ENCODE data around the gene FAM222B.
"Not testable (repeated sequence)": the region's sequence is repeated elsewhere in the genome, so short reads cannot be mapped to it uniquely, and the experiment has no call there.

FAM222B gene

DNA sequence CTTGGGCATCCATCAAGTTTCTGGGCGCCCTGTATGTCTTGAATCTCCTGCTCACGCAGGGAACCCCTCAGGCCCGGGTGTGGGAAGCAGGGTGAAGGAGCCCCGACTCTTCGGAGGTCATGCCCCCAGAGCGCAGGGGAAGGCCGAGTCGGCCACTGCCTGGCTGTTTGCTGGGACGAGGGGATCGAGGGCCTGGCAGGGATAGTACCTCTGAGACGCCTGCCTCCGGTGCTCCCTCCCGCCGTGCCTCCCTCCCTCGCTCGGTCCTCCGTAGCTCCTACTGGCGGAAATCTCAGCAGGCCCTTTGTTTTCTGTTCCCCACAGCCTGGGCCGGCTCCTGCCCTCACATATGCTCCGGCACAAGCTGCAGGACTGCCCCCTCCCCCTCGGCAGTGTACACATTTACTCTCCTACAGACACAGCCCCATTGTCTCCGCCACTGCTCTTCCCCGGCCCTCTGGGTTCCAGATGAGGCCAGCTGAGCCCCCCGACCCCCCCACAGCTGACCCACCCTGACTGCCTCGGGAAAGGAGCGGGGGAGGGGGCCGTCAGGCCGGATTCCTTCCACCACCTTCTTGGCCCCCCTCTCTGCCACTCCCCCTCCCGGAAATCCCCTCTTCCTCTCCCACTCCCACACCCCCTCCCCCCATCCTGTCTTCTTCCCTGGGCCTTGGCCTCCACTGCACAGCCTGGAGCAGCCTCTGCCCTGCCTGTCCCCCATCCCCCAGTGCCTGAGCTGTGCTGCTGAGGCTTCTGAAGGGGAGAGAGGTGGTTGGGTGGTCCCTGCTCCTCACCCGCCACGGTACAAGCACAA is 97.4 kb downstream of the FAM222B start:
- DNase-seq, result peak; percentile 49

GRCh38 chr17:28744104-28744971 is 98.3 kb downstream of the FAM222B start:
- DNase-seq, result peak; percentile 52

GRCh38 chr17:28743243-28744103 is 99.1 kb downstream of the FAM222B start, which contains the start of gene TRAF4:
TRAF4 (plus strand) TSS chr17:28744011; CDS start chr17:28744113, 102 bp downstream.
- peak; percentile 92 for DNase-seq

DNA sequence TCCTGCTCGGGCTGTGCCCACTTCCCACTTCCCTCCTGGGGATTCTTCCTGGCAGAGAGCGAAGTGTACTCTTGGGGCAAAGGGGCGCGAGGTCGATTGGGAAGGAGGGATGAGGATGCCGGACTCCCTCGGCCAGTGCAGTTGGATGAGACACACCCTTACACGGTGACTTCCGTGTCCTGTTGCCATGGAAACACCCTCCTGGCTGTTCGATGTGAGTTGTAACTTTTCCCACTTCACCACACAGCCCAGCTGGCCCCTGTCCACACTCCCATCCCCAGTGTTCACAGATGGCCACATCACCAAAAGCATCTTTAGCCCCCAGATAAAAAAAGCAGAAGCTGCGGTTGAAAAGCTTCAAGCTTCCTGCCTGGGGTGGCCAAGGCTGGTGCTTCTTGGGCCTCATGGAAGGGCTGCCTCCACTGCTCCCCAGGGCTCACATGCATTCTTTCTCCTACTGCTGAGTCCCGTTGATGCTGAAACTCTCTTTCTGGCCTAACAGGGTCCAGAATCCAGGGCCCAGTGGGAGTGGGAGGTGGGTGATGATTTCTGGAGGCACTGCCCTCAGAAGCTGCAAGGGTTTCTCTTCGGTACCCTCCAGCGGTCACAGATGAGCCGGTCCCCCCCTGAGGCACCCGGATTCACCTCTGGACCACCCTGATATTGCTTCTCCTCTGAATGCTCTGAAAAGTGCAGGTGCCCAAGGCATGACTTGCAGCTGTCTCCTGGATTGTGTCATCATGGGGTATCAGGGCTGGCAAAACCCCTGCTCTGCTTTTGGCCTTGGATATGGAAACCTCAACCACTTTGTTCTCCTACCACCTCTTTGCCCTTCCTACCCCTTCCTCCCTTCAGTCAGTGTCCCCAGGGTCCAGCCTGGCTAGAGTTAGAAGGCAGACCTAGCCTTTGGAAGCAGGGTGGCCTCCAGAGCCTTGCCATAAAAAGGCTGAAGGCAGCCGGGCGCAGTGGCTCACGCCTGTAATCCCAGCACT is 100.9 kb downstream of the FAM222B start:
- peak; percentile 95 for DNase-seq

DNA sequence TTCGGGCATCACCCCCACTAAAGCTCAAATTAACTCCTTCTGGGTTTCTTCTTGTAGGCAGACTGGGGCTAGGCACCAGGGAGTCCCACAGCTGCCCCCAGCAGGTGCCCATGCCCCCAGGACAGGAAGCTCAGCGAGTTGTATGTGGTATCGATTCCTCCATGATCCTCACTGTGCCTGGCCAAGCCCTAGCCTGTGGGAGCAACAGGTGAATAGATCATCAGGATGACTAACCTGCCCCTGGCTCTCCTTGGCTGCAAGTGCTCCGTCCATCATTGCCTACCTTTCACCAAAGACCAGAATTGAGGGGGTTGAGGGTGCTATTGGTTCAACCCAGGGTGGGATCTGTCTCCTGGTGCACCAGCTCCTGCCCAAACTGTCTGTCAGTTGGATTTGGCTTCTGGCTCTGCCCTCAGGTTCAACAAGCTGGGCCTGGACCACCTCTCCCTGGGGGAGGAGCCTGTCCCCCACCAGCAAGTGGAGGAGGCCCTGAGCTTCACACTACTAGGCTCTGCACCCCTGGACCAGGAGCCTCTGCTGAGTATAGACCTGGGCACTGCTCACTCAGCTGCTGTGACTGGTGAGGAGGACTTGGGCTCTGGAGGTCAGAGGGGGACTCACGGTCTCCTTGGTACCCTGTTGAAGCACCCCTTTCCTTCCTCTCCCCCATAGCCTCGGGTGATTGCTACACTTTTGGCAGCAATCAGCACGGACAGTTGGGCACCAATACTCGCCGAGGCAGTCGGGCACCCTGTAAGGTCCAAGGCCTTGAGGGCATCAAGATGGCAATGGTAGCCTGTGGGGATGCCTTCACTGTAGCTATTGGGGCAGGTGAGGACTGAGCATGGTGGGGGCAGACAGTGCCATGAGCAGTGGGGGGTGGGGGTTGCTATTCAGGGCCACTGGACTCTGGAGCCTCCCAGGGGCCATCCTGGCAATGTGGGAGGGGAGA is 101.9 kb downstream of the FAM222B start:
- no peak for DNase-seq

DNA sequence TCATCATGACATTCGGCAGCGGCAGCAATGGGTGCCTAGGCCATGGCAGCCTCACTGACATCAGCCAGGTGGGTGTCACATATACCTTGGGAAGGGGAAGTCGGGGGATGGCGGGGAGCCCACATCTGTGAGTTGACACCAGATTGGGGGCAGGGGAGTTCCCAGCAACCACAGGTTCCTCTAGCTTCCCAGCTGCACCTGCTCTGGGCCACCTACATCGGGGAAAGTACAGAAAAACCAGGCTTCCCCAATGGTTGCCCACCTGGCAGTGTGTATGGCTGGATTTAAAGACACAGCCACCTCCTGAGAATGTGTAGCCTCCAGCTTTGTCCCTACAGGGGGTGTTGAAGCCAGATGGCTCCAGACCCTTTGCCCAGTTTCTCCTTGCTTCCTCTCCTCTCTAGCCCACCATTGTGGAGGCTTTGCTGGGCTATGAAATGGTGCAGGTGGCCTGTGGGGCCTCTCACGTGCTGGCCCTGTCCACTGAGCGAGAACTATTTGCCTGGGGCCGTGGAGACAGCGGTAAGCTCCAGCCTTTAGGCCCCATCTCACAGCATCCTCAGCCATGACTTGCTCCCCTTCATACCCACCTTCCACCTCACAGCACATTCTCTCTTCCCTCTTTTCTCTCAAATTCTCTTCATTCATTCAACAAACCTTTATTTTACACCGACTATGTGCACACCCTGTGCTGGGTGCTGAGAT is 103.8 kb downstream of the FAM222B start:
- no peak for DNase-seq

DNA sequence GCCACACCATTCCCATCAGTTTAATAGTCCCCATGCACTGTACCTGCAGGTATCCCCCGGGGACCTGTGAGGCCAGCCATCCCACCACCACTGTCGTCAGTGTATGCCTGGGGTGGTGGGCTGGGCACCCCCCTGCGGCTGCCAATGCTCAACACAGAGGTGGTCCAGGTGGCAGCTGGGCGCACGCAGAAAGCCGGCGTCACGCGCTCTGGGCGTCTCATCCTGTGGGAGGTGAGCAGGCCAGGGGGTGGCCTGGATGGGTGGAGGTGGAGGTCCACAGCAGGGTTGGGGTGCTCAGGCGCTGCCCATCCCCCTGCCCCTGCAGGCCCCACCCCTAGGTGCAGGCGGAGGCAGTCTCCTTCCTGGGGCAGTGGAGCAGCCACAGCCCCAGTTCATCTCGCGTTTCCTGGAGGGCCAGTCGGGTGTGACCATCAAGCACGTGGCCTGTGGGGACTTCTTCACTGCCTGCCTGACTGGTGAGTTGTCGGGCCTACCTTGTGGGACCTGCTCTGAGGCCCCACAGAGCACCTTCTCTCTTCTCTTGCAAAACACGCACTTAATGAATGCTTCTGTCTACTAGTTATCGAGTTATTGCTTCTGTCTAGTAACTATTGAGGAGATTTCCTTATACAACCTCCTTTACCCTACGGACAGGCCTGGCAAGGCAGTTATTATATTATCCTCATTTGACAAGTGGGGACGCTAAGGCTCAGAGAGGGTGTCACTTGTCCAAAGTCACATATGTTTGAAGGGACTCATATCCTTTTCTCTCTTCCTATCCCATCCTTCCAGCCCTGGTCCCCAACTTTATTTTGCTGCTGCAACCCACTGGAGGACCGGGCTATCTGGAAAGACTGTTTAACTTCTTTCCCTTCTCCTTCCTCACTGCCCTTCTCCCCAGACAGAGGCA is 104.6 kb downstream of the FAM222B start:
- peak; percentile 47 for DNase-seq

DNA sequence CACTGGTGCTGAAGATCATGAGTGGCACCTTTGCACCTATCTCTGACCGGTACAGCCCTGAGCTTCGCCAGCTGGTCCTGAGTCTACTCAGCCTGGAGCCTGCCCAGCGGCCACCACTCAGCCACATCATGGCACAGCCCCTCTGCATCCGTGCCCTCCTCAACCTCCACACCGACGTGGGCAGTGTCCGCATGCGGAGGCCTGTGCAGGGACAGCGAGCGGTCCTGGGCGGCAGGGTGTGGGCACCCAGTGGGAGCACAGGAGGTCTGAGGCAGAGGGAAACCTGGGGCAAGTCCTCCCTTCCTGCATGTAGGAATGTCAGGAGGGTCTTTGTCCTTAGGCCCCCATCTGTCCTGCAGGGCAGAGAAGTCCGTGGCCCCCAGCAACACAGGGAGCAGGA is 105.3 kb downstream of the FAM222B start:
- no peak for DNase-seq

DNA sequence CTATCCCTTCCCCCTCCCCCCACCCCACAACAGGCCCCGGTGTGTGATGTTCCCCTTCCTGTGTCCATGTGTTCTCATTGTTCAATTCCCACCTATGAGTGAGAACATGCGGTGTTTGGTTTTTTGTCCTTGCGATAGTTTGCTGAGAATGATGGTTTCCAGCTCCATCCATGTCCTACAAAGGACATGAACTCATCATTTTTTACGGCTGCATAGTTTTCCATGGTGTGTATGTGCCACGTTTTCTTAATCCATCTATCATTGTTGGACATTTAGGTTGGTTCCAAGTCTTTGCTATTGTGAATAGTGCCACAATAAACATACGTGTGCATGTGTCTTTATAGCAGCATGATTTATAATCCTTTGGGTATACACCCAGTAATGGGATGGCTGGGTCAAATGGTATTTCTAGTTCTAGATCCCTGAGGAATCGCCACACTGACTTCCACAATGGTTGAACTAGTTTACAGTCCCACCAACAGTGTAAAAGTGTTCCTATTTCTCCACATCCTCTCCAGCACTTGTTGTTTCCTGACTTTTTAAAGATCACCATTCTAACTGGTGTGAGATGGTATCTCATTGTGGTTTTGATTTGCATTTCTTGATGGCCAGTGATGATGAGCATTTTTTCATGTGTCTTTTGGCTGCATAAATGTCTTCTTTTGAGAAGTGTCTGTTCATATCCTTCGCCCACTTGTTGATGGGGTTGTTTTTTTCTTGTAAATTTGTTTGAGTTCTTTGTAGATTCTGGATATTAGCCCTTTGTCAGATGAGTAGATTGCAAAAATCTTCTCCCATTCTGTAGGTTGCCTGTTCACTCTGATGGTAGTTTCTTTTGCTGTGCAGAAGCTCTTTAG is 106.4 kb downstream of the FAM222B start:
- not testable (repeated sequence) for DNase-seq

DNA sequence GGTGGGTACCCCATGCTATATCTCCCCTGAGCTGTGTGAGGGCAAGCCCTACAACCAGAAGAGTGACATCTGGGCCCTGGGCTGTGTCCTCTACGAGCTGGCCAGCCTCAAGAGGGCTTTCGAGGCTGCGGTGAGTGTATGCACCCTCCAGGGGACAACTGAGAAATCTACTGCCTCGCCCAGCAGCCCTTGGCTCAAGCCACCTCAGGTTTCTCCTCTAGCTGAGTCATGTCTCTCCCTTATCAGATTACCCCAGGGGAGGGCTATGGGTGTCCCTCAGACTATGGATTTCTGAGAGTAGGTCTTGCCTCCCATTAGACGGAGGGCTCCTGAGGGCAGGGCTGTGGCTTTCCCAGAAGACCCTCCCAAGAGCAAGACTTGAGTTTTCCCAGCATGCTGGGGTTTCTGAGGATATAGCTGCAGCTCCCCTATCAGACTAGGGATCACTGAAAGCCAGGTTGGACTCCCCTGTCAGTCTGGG is 107.3 kb downstream of the FAM222B start:
- peak; percentile 92 for DNase-seq

DNA sequence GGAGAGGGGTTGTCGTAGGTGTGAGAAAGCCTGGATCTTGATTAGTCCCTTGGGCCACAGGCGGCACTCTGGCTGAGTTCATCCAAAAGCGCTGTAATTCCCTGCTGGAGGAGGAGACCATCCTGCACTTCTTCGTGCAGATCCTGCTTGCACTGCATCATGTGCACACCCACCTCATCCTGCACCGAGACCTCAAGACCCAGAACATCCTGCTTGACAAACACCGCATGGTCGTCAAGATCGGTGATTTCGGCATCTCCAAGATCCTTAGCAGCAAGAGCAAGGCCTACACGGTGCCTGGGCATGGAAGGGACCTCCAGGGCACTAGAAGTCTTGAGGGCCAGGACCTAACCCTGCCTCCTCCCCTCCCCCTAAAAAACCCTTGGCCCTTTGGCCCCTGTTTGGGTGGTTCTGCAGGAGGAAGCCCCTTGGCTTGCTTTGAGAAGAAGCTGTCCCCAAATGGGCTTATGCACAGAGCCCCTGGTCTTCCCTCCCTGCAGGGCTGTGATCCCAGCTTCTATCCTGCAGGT is 107.8 kb downstream of the FAM222B start:
- no peak for DNase-seq

DNA sequence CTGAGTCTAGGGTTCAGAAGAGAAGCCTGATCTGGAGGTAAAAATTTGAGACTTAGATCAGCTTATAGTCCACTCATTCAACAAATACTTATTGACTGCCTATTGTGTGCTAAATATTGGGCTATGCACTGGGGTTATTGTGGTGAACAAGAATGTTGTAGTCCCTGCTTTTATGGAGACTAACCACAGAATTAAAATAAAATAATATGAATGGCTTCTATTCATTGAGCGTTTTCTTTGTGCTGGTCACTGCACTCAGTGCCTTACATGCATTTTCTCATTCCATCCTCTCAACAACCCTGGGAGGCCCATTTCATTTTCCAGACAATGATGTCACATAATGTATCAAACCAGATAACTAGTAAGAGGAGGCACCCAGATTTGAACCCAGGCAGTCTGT is 109.2 kb downstream of the FAM222B start:
- no peak for DNase-seq

DNA sequence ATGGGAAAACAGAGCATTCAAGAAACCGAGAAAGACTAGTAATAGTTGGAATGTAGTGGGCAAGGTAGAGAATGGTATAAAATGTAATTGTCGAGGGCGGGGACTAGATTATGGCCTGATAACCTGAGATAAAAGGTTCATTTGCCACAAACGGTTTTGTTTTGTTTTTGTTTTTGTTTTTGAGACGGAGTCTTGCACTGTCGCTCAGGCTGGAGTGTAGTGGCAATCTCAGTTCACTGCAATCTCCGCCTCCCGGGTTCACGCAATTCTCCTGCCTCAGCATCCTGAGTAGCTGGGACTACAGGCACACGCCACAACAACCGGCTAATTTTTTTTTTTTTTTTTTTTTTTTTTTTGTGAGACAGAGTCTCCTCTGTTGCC is 112.7 kb downstream of the FAM222B start:
- DNase-seq, result no peak

DNA sequence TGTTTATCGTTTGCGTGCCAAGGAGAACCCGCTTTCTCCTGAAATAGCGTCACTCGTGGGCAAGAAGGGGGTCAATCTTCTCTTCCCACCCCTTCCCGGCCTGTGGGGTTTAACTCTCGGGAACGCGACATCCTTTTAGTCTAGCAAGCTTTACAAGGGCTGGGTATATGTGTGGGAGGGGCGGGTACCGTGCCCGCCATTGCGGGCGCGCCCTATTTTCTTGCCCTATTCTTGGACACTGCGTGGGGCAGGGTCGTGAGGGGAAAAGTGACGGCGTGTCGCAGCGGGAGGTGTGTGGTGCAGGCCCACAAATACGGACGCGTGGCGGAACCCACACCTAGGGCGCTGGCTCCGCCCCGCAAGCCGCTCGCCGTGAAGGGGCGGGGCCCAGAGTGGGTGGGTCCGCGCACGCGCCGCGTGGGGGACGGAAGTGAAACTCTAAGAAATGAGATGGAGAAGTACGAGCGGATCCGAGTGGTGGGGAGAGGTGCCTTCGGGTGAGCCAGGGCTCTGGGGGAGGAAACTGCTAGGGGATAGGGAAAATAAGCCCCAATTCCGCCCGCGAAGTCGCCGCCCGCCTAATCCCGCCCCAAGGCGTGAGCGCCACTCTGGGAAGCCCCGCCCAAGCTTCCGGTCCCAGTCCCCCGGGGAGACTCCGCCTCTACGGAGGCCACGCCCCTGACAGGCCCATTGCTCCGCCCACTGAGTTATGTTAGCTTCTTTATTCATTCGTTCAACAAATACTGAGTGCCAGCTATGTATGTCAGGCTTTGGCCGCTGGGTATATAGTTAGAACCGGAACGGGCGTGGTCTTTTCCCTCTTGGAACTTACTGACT is 114.0 kb downstream of the FAM222B start, which contains the start of gene NEK8:
Gene NEK8, plus strand, starts transcription at position 425 of the 837 bp plus-strand sequence. Its CDS starts 26 bp downstream, at position 451.
- peak; percentile 98 for DNase-seq

- peak; percentile 96 for DNase-seq
Measured at GRCh38 chr17:28726627-28727491, 115.7 kb downstream of the FAM222B start.
